CD14-positive monocyte (primary cell): ENCODE results near the gene MYO1D. TPM values are rescaled to one million over a fixed set of nuclear protein-coding genes. Genes with fewer than 3 reads are reported as not detected.

Experiments
- DNase-seq, 3 donors: peaks; one replicate each; pipeline ENCODE4 v3.0.0-alpha.2; 2011 to 2022
- H2AFZ ChIP-seq: 2 replicates; pipeline ENCODE4 v1.6.0; 2012; ENCODE audit warnings: mild to moderate bottlenecking, low read depth, low read length, inconsistent platforms; ENCODE audit not compliant: insufficient read depth, poor library complexity, severe bottlenecking
- H3K27ac ChIP-seq, 2 donors: 1 replicate in 1 of 2; 2 replicates in 1 of 2; pipeline ENCODE4 v1.5.1; 2012 to 2013; ENCODE audit warnings: low read length in 2 of 2, control low read depth in 1 of 2, inconsistent platforms in 1 of 2, low read depth in 1 of 2, mild to moderate bottlenecking in 1 of 2
- H3K27me3 ChIP-seq, 2 donors: one replicate each; pipeline versions ENCODE4 v1.6.0 to v1.6.1; 2011 to 2013; ENCODE audit warnings: low read length in 2 of 2; ENCODE audit not compliant: control insufficient read depth in 2 of 2, insufficient read depth in 2 of 2
- H3K36me3 ChIP-seq, 2 donors: replicated peaks in 1 of 2; 1 replicate in 1 of 2; 2 replicates in 1 of 2; pipeline versions ENCODE4 v1.5.1 to v1.6.1; 2012 to 2013; ENCODE audit warnings: low read length in 2 of 2, control low read depth in 1 of 2, inconsistent platforms in 1 of 2, mild to moderate bottlenecking in 1 of 2; ENCODE audit not compliant: insufficient read depth in 2 of 2, control insufficient read depth in 1 of 2
- H3K4me1 ChIP-seq, 2 donors: 1 replicate in 1 of 2; 2 replicates in 1 of 2; pipeline versions ENCODE4 v1.5.1 to v1.6.1; 2012 to 2013; ENCODE audit warnings: low read length in 2 of 2, control low read depth in 1 of 2, inconsistent platforms in 1 of 2, mild to moderate bottlenecking in 1 of 2, moderate library complexity in 1 of 2; ENCODE audit not compliant: insufficient read depth in 2 of 2, control insufficient read depth in 1 of 2
- H3K4me2 ChIP-seq: replicated peaks from 2 replicates; pipeline ENCODE3; 2012; ENCODE audit warnings: low read length, moderate library complexity, mild to moderate bottlenecking; ENCODE audit not compliant: poor library complexity, severe bottlenecking; ENCODE audit errors: extremely low read depth
- H3K4me3 ChIP-seq, 3 experiments: fragments of 200-600 bp in 1 of 3; sonication (generic) in 1 of 3; replicated peaks in 1 of 3; 1 replicate in 2 of 3; 2 replicates in 1 of 3; pipeline ENCODE4 v1.5.1; 2011 to 2013; ENCODE audit warnings: low read length in 3 of 3, mild to moderate bottlenecking in 3 of 3, control low read depth in 2 of 3, low read depth in 2 of 3, inconsistent platforms in 1 of 3, moderate library complexity in 1 of 3
- H3K79me2 ChIP-seq: 2 replicates; pipeline ENCODE4 v1.6.0; 2012; ENCODE audit warnings: mild to moderate bottlenecking, control low read depth, inconsistent platforms, low read length, moderate library complexity; ENCODE audit not compliant: insufficient read depth
- H3K9ac ChIP-seq: 2 replicates; pipeline ENCODE4 v1.6.0; 2017; ENCODE audit warnings: low read length, mild to moderate bottlenecking; ENCODE audit not compliant: insufficient read depth, poor library complexity, severe bottlenecking
- H3K9me3 ChIP-seq, 2 donors: replicated peaks in 1 of 2; 1 replicate in 1 of 2; 2 replicates in 1 of 2; pipeline versions ENCODE4 v1.5.1 to v1.6.1; 2012 to 2013; ENCODE audit warnings: low read length in 2 of 2, control low read depth in 1 of 2; ENCODE audit not compliant: control insufficient read depth in 1 of 2, insufficient read depth in 1 of 2
- H4K20me1 ChIP-seq: 2 replicates; pipeline ENCODE4 v1.6.0; 2012; ENCODE audit warnings: mild to moderate bottlenecking, low read length, control low read depth, moderate library complexity; ENCODE audit not compliant: insufficient read depth
- H3K27ac Mint-ChIP-seq, 7 donors: one replicate each; pipeline ENCODE4 v1.8.0; 2020; ENCODE audit warnings: mild to moderate bottlenecking in 7 of 7, mixed read lengths in 7 of 7, moderate library complexity in 6 of 7, inconsistent platforms in 2 of 7
- H3K27me3 Mint-ChIP-seq, 3 donors: one replicate each; pipeline ENCODE4 v1.8.0; 2021 to 2022; ENCODE audit warnings: low read depth in 3 of 3, mild to moderate bottlenecking in 3 of 3, mixed read lengths in 3 of 3, moderate library complexity in 3 of 3, inconsistent platforms in 1 of 3
- H3K36me3 Mint-ChIP-seq, 2 donors: one replicate each; pipeline ENCODE4 v1.8.0; 2020; ENCODE audit warnings: mixed read lengths in 2 of 2, inconsistent platforms in 1 of 2, mild to moderate bottlenecking in 1 of 2
- H3K4me1 Mint-ChIP-seq: one replicate; pipeline ENCODE4 v1.8.0; 2020; ENCODE audit warnings: mild to moderate bottlenecking, mixed read lengths
- H3K4me3 Mint-ChIP-seq, 2 donors: one replicate each; pipeline ENCODE4 v1.8.0; 2020; ENCODE audit warnings: mild to moderate bottlenecking in 2 of 2, mixed read lengths in 2 of 2, moderate library complexity in 1 of 2
- H3K9me3 Mint-ChIP-seq, 7 donors: one replicate each; pipeline ENCODE4 v1.8.0; 2020 to 2022; ENCODE audit warnings: mixed read lengths in 7 of 7, mild to moderate bottlenecking in 6 of 7, moderate library complexity in 6 of 7, inconsistent platforms in 2 of 7
- WGBS: methylation state at CpG from one replicate; pipeline ENCODE4 v1.1.5; 2013; ENCODE audit warnings: missing lambda C conversion rate; ENCODE audit not compliant: insufficient coverage; 5-methylcytosine and 5-hydroxymethylcytosine counted together
- intact Hi-C, 2 donors: fragments of 100-400 bp; cut with micrococcal nuclease; formaldehyde crosslinking; loops; one replicate each; pipeline versions ENCODE4 v1.15.0 to v1.15.1; 2023
- polyA plus RNA-seq, 3 donors: library from polyadenylated mRNA; depleted of rRNA in 1 of 3; unstranded in 2 of 3; stranded (reverse) in 1 of 3; fragments of 300-500 nt in 2 of 3; fragments of >200 nt in 1 of 3; fragmentation: Illumina TruSeq in 2 of 3; gene quantifications; 1 replicate in 2 of 3; 2 replicates in 1 of 3; pipeline ENCODE4 v1.2.3, GENCODE V29; 2012 to 2021
- TF ChIP-seq, protein P1 (sequence below): fragments of 200-600 bp; IDR thresholded peaks from one replicate; pipeline ENCODE4 v1.8.0; 2022; ENCODE audit warnings: antibody characterized with exemption, mild to moderate bottlenecking

MYO1D gene
- polyA plus RNA-seq, 3 donors, result 0.22 to 0.39 (median 0.26) TPM

DNA sequence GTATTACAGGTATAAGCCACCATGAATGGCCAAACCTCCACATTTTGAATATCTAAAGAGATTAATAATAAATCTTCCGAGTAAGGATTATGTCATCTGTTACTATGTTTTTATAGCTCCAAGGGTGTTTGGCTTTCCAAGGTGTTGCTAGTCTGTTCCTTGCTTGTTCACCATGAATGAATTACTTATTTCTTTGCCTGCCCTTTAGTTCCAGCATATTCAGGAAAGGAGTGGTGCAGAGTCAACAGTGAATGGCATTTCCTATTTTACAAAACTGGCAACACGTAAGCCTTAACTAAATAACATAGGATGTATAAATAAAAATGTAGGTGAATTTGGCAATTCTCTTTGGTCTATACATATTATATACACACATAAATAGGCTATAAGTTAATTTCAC is 70.3 kb downstream of the MYO1D start:
- Histone ChIP-seq H3K79me2 (no peaks in the 10 kb centered on the region), H2AFZ (no peak overlapping the region), H3K9ac (no peak overlapping the region), H3K4me3 (no peak overlapping the region), H3K4me1 (no peaks in the 10 kb centered on the region), H4K20me1 (no peaks in the 10 kb centered on the region), H3K27me3 (no peaks in the 10 kb centered on the region), H3K36me3 (no peaks in the 10 kb centered on the region), H3K27ac (no peak overlapping the region), H3K4me2 (no peak overlapping the region), H3K9me3 (no peaks in the 10 kb centered on the region)
- Mint-ChIP-seq H3K27me3 (peaks cover 0 to 2% (median 0%) of the 10 kb centered on the region in 3 donors), H3K9me3 (no peaks in the 10 kb centered on the region), H3K36me3 (no peaks in the 10 kb centered on the region), H3K4me3 (no peak overlapping the region), H3K4me1 (peaks cover 3% of the 10 kb centered on the region), H3K27ac (no peak overlapping the region)
- TF ChIP-seq, protein P1, sequence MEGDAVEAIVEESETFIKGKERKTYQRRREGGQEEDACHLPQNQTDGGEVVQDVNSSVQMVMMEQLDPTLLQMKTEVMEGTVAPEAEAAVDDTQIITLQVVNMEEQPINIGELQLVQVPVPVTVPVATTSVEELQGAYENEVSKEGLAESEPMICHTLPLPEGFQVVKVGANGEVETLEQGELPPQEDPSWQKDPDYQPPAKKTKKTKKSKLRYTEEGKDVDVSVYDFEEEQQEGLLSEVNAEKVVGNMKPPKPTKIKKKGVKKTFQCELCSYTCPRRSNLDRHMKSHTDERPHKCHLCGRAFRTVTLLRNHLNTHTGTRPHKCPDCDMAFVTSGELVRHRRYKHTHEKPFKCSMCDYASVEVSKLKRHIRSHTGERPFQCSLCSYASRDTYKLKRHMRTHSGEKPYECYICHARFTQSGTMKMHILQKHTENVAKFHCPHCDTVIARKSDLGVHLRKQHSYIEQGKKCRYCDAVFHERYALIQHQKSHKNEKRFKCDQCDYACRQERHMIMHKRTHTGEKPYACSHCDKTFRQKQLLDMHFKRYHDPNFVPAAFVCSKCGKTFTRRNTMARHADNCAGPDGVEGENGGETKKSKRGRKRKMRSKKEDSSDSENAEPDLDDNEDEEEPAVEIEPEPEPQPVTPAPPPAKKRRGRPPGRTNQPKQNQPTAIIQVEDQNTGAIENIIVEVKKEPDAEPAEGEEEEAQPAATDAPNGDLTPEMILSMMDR, result no peak
- intact Hi-C loops, result no loop called here
- no peak for DNase-seq
- WGBS, result no CpG with 5 or more reads among the region's 2 CpGs

DNA sequence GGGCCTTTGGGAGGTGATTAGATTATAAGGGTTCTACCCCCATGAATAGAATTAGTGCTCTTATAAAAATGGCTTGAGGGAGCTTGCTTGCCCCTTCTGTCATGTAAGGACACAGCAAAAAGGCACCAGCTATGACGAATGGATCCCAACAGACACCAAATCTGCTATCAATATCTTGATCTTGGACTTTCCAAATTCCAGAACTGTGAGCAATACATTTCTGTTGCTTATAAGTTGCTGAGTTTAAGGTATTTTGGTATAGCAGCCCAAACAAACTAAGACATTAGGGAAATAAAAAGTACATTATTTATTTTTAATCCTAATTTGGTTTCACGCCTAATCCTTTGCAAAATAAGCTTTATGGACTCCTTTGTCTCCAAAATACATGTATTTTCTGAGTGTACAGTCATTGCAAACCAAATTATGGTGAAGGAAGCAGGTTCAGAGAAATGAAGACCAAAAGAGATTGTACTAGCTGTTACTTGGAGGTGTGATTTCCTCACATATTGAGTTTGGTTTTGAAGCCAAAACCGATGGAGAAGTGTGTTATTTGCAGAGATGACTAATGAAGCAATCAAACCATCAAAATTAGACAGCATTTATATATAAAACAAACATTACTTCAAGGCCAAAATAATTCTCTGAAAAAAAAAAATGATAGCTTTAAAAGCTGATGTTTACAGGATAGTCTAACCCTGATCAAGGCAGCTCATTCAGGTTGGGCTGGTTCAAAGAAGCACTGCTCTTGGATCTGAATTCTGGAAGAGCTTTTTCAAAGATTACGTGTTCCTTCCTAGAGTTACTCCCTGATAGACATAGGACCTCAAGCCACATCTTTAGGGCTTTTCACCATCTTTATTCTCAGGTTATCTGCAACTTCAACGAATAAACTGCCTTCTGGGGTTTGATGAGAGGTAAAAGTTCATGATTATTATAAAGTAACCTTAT is 71.6 kb downstream of the MYO1D start:
- Histone ChIP-seq H3K27ac (no peak overlapping the region), H3K4me2 (no peak overlapping the region), H4K20me1 (no peaks in the 10 kb centered on the region), H3K4me3 (no peak overlapping the region), H2AFZ (no peak overlapping the region), H3K9ac (no peak overlapping the region), H3K9me3 (no peaks in the 10 kb centered on the region), H3K79me2 (no peaks in the 10 kb centered on the region), H3K36me3 (no peaks in the 10 kb centered on the region), H3K4me1 (no peaks in the 10 kb centered on the region), H3K27me3 (no peaks in the 10 kb centered on the region)
- no CpG with 5 or more reads among the region's 5 CpGs for WGBS
- Mint-ChIP-seq H3K27ac (no peak overlapping the region), H3K4me1 (peaks cover 8% of the 10 kb centered on the region), H3K27me3 (peaks cover 1 to 2% (median 1%) of the 10 kb centered on the region in 3 donors), H3K36me3 (no peaks in the 10 kb centered on the region), H3K4me3 (no peak overlapping the region), H3K9me3 (no peaks in the 10 kb centered on the region)
- intact Hi-C loops, result no loop called here
- no peak for DNase-seq
- TF ChIP-seq, protein P1, result no peak
